H9 (cell line): Measurements from ENCODE around the gene GLP2R. TPM values are rescaled to one million over a fixed set of nuclear protein-coding genes. Genes with fewer than 3 reads are reported as not detected.

ENCODE experiments used
- DNase-seq: peaks from one replicate; pipeline ENCODE4 v3.0.0-alpha.2; 2017
- H2AFZ ChIP-seq: one replicate; pipeline ENCODE4 v1.6.1; 2013; ENCODE audit warnings: mild to moderate bottlenecking, low read length, control low read depth, moderate library complexity
- H2AK5ac ChIP-seq: 2 replicates; pipeline ENCODE4 v1.6.1; 2013; ENCODE audit warnings: low read length, control low read depth, mixed read lengths; ENCODE audit not compliant: insufficient read length
- H2BK120ac ChIP-seq: one replicate; pipeline ENCODE4 v1.6.1; 2013; ENCODE audit warnings: low read depth, mild to moderate bottlenecking, low read length, control low read depth, inconsistent platforms; ENCODE audit not compliant: poor library complexity, severe bottlenecking
- H2BK12ac ChIP-seq: 2 replicates; pipeline ENCODE4 v1.6.1; 2013; ENCODE audit warnings: low read length, control low read depth, mixed read lengths, low read depth; ENCODE audit not compliant: insufficient read length
- H2BK15ac ChIP-seq: 2 replicates; pipeline ENCODE4 v1.6.1; 2013; ENCODE audit warnings: low read depth, low read length, control low read depth
- H2BK20ac ChIP-seq: one replicate; pipeline ENCODE4 v1.6.1; 2013; ENCODE audit warnings: low read depth, mild to moderate bottlenecking, low read length, control low read depth, inconsistent platforms; ENCODE audit not compliant: poor library complexity, severe bottlenecking
- H2BK5ac ChIP-seq: 2 replicates; pipeline ENCODE4 v1.6.1; 2013; ENCODE audit warnings: low read length, control low read depth, mixed read lengths; ENCODE audit not compliant: insufficient read length
- H3K14ac ChIP-seq: 2 replicates; pipeline ENCODE4 v1.6.1; 2013; ENCODE audit warnings: low read length, control low read depth; ENCODE audit not compliant: insufficient read depth
- H3K18ac ChIP-seq: 2 replicates; pipeline ENCODE4 v1.6.1; 2013; ENCODE audit warnings: low read depth, mild to moderate bottlenecking, mixed read lengths, low read length, control low read depth; ENCODE audit not compliant: insufficient read length
- H3K23ac ChIP-seq: 2 replicates; pipeline ENCODE4 v1.6.1; 2013; ENCODE audit warnings: low read length, control low read depth, mixed read lengths, low read depth; ENCODE audit not compliant: insufficient read length
- H3K23me2 ChIP-seq: 2 replicates; pipeline ENCODE4 v1.6.1; 2013; ENCODE audit warnings: low read depth, mild to moderate bottlenecking, mixed read lengths, low read length, control low read depth; ENCODE audit not compliant: insufficient read length, poor library complexity, severe bottlenecking
- H3K27ac ChIP-seq: 2 replicates; pipeline ENCODE4 v1.5.1; 2013; ENCODE audit warnings: low read length, control low read depth, mixed read lengths, low read depth; ENCODE audit not compliant: insufficient read length
- H3K27me3 ChIP-seq: 2 replicates; pipeline ENCODE4 v1.6.1; 2013; ENCODE audit warnings: low read length, control low read depth, inconsistent platforms; ENCODE audit not compliant: insufficient read depth
- H3K4ac ChIP-seq: 2 replicates; pipeline ENCODE4 v1.6.1; 2013; ENCODE audit warnings: low read depth, mild to moderate bottlenecking, control low read depth, inconsistent platforms, low read length, moderate library complexity
- H3K4me1 ChIP-seq: 2 replicates; pipeline ENCODE4 v1.6.1; 2013; ENCODE audit warnings: low read length, control low read depth, inconsistent platforms; ENCODE audit not compliant: insufficient read depth
- H3K4me2 ChIP-seq: 2 replicates; pipeline ENCODE4 v1.6.1; 2013; ENCODE audit warnings: low read length, control low read depth, mixed read lengths; ENCODE audit not compliant: insufficient read length, insufficient read depth
- H3K56ac ChIP-seq: 2 replicates; pipeline ENCODE4 v1.6.1; 2013; ENCODE audit warnings: low read depth, mild to moderate bottlenecking, mixed read lengths, low read length, control low read depth; ENCODE audit not compliant: insufficient read length
- H3K79me1 ChIP-seq: 2 replicates; pipeline ENCODE4 v1.6.1; 2013; ENCODE audit warnings: low read depth, mild to moderate bottlenecking, moderate library complexity, low read length, control low read depth, inconsistent platforms; ENCODE audit not compliant: insufficient read depth, poor library complexity, severe bottlenecking
- H3K79me2 ChIP-seq: 2 replicates; pipeline ENCODE4 v1.6.1; 2013; ENCODE audit warnings: low read length, control low read depth, inconsistent platforms; ENCODE audit not compliant: insufficient read depth
- H3K9ac ChIP-seq: 2 replicates; pipeline ENCODE4 v1.6.1; 2013; ENCODE audit warnings: low read length, control low read depth, mixed read lengths; ENCODE audit not compliant: insufficient read length; ENCODE audit errors: extremely low read depth
- H3K9me3 ChIP-seq: one replicate; pipeline ENCODE4 v1.6.1; 2013; ENCODE audit warnings: low read depth, low read length, inconsistent platforms; ENCODE audit not compliant: control insufficient read depth
- H3T11ph ChIP-seq: one replicate; pipeline ENCODE4 v1.6.1; 2013; ENCODE audit warnings: mild to moderate bottlenecking, low read length, control low read depth, inconsistent platforms
- H4K20me1 ChIP-seq: one replicate; pipeline ENCODE4 v1.6.1; 2013; ENCODE audit not compliant: control insufficient read depth, insufficient read length, insufficient read depth
- H4K5ac ChIP-seq: 2 replicates; pipeline ENCODE4 v1.6.1; 2013; ENCODE audit warnings: low read depth, mild to moderate bottlenecking, mixed read lengths, low read length, control low read depth; ENCODE audit not compliant: insufficient read length
- H4K8ac ChIP-seq: replicated peaks from 2 replicates; pipeline ENCODE4 v1.6.1; 2013; ENCODE audit warnings: low read length, control low read depth, mixed read lengths, low read depth; ENCODE audit not compliant: insufficient read length
- H4K91ac ChIP-seq: 2 replicates; pipeline ENCODE4 v1.6.1; 2013; ENCODE audit warnings: low read depth, mild to moderate bottlenecking, moderate library complexity, mixed read lengths, low read length, control low read depth; ENCODE audit not compliant: insufficient read length
- H3K27ac Mint-ChIP-seq, 3 experiments: 2 replicates in 2 of 3; 3 replicates in 1 of 3; pipeline ENCODE4 v1.8.0; 2020 to 2021; ENCODE audit warnings: mixed read lengths in 3 of 3, mild to moderate bottlenecking in 1 of 3, moderate library complexity in 1 of 3
- H3K27me3 Mint-ChIP-seq: 2 replicates; pipeline ENCODE4 v1.8.0; 2021; ENCODE audit warnings: low read depth, mild to moderate bottlenecking, moderate library complexity, mixed read lengths
- H3K36me3 Mint-ChIP-seq, 3 experiments: 2 replicates in 2 of 3; 3 replicates in 1 of 3; pipeline ENCODE4 v1.8.0; 2020 to 2021; ENCODE audit warnings: low read depth in 3 of 3, mixed read lengths in 3 of 3; ENCODE audit not compliant: insufficient read depth in 1 of 3
- H3K4me1 Mint-ChIP-seq, 2 experiments: 2 replicates each; pipeline ENCODE4 v1.8.0; 2020; ENCODE audit warnings: mixed read lengths in 2 of 2
- H3K4me3 Mint-ChIP-seq, 2 experiments: 2 replicates in 1 of 2; 3 replicates in 1 of 2; pipeline ENCODE4 v1.8.0; 2020 to 2021; ENCODE audit warnings: mild to moderate bottlenecking in 2 of 2, mixed read lengths in 2 of 2, moderate library complexity in 1 of 2
- H3K9me3 Mint-ChIP-seq, 2 experiments: 2 replicates in 1 of 2; 3 replicates in 1 of 2; pipeline ENCODE4 v1.8.0; 2020; ENCODE audit warnings: mild to moderate bottlenecking in 2 of 2, mixed read lengths in 2 of 2, moderate library complexity in 1 of 2
- CTCF ChIP-seq: fragments of 200-600 bp; sonication (generic); conservative IDR thresholded peaks from 3 replicates; pipeline ENCODE4 v1.8.0; 2021; ENCODE audit warnings: antibody characterized with exemption, mild to moderate bottlenecking
- total RNA-seq: library from RNA; stranded (reverse); gene quantifications from 2 replicates; pipeline ENCODE4 v1.2.1, GENCODE V29; 2021

GLP2R gene
- total RNA-seq, 1 experiment from 2014 or later: not detected

GRCh38 chr17:9883451-9883850 is 57.7 kb downstream of the GLP2R start:
- H3K4me2 ChIP-seq: no peak overlapping the region
- H3K9me3 Mint-ChIP-seq: peaks cover 29 to 33% of the 10 kb centered on the region in 2 experiments
- no peaks in the 10 kb centered on the region for H3K79me2 ChIP-seq
- H2BK20ac ChIP-seq: no peak overlapping the region
- H3K9ac ChIP-seq: no peak overlapping the region
- no peaks in the 10 kb centered on the region for H4K20me1 ChIP-seq
- no peaks in the 10 kb centered on the region for H3K4me1 ChIP-seq
- H4K5ac ChIP-seq: no peak overlapping the region
- no peaks in the 10 kb centered on the region for H3K27me3 ChIP-seq
- H3K18ac ChIP-seq: no peak overlapping the region
- no peak overlapping the region for H3K27ac Mint-ChIP-seq
- no peak overlapping the region for H3K4ac ChIP-seq
- no peak for TF ChIP-seq CTCF
- H3K23me2 ChIP-seq: no peaks in the 10 kb centered on the region
- no peak overlapping the region for H2BK12ac ChIP-seq
- H2BK15ac ChIP-seq: no peak overlapping the region
- H4K91ac ChIP-seq: no peak overlapping the region
- peaks cover 0 to 7% (median 7%) of the 10 kb centered on the region in 3 experiments; a peak in 2 of 7 replicates for H3K36me3 Mint-ChIP-seq
- H2AFZ ChIP-seq: no peak overlapping the region
- no peak overlapping the region for H3K27ac ChIP-seq
- H2AK5ac ChIP-seq: no peak overlapping the region
- H3K14ac ChIP-seq: no peak overlapping the region
- no peaks in the 10 kb centered on the region for H3K9me3 ChIP-seq
- no peak for DNase-seq
- H3K4me1 Mint-ChIP-seq: no peaks in the 10 kb centered on the region
- no peak overlapping the region for H2BK5ac ChIP-seq
- H3K27me3 Mint-ChIP-seq: peaks cover 13% of the 10 kb centered on the region
- no peak overlapping the region for H3K23ac ChIP-seq
- no peak overlapping the region; a peak in 1 of 5 replicates for H3K4me3 Mint-ChIP-seq
- no peak overlapping the region for H3K56ac ChIP-seq
- no peak overlapping the region for H4K8ac ChIP-seq
- no peak overlapping the region for H3T11ph ChIP-seq
- no peaks in the 10 kb centered on the region for H3K79me1 ChIP-seq
- no peak overlapping the region for H2BK120ac ChIP-seq
